KG1 (cell line): Measurements from ENCODE around the gene PRDM15.

ENCODE experiments used
- DNase-seq: peaks from one replicate; lab custom pipeline; 2025; lab: John Stamatoyannopoulos, UW

The PRDM15 gene

DNA sequence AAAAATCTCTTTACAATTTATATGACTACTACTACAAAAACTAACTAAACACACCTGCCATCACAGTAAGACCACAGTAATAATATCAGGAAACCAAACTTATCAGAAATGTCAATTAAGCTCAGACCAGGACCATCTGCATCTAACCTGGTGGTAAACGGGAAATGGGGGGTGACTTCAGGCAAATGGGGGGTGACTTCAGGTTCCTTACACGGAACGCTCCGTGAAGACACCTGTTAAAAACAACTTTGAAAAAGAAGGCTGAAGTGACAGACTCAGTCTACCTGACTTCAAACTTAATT lies 15.8 kb downstream of the PRDM15 start:
- no peak for DNase-seq

DNA sequence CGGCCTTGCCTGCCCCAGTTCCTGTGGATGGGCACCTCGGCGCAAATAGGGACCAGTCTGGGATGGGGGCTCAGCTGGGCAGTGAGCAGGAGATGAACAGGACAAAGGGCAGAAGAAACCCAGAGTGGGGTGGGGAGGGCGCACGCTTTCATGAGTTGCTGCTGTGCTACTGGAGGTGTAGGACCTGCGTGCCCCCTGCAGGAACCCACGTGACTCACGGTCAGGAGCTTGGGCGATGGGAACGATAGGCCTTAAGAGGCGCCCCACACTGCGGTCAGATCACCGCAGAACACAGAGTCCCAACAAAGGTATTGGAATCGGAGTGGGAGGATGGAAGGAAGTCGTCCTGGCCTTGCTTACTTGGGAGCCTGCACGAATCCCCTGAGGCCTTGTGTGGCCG lies 17.2 kb downstream of the PRDM15 start:
- no peak for DNase-seq

- DNase-seq: no peak
Observed at GRCh38 chr21:41861255-41861654, 17.9 kb downstream of the PRDM15 start.

DNA sequence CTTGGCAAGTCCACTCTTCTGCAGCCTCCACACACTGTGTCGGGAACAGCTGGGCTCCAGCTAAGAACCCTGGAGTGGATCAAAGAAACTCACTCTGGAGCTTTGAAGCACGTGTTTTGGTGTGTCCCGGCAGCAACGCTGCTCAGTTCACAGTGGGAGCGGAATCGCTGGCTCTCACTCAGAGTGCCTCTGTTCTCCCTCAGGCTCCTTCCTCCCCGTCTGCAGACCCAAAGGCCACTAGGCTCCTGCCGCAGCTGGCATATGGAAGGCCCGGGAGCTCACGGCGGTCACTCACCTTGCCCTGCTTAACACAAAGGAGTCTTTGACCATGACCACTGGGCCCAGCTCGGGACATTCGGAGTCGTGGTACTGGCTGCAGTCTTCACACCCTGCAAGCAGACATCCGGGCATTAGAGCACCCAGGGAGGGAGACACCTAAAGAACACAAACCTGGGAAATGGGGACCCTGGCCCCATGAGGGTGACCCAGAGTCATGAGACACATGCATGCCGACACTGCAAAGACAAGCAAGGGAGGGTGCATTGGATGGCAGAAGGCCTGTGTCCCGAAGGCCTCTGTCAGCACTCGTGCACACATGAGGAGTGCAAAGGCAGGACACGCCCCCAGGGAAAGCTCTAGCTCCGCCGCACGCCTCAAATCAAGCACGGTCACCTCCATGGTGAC lies 19.7 kb downstream of the PRDM15 start:
- no peak for DNase-seq

DNA sequence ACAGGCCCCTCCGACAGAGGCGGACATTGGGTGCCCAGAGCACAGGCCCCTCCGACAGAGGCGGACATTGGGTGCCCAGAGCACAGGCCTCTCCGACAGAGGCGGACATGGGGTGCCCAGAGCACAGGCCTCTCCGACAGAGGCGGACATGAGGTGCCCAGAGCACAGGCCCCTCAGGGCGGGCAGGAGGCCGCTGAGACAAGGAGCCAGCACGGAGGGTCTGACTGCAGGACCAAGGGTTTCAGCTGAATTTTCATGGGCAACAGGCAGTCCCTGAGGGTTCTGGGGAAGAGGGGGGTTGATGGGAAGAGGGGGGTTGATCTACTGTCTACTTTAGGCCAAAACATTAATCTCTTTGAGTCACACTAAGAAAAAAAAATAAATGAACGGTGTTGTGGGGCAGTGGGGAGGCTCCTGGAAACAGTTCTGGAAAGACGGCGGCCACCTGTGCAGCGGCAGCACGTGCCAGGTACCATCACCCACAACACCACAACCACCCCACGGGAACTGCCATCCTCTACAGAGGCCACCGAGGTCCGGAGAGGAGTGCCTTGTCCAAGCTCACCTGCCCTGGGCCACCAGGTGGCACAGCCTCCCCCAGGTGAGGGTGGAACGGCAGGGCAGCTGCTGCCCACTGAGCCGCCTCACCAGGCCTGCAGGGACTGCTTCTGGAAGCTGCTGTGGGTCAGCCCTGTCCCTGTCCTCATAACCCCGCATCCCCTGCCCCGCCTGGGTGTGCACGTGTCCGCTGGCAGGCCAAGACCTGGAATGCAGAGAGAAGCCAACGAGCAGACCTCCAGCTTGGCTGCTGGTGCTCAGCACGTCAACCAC lies 20.5 kb downstream of the PRDM15 start:
- no peak for DNase-seq

GRCh38 chr21:41857771-41858300 lies 21.3 kb downstream of the PRDM15 start:
- no peak for DNase-seq

DNA sequence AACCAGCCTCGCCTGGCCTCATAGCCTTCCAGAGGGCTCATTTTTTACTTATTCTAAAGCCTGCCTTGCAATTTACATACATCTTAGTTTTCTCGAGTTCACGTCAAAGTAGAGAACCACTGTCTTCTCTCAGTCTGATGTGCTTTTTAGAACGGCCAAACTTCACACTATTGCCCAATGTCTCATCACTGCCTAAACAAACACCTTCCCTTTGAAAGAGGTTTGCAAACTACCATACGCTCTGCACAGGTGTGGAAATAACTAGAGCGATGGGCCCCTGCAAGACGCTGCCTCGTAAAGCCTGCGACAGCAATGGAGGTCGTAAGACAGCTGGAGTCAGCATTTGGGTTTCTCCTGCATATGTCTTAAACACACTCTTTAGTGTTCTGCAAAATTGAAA lies 22.6 kb downstream of the PRDM15 start:
- DNase-seq: no peak

DNA sequence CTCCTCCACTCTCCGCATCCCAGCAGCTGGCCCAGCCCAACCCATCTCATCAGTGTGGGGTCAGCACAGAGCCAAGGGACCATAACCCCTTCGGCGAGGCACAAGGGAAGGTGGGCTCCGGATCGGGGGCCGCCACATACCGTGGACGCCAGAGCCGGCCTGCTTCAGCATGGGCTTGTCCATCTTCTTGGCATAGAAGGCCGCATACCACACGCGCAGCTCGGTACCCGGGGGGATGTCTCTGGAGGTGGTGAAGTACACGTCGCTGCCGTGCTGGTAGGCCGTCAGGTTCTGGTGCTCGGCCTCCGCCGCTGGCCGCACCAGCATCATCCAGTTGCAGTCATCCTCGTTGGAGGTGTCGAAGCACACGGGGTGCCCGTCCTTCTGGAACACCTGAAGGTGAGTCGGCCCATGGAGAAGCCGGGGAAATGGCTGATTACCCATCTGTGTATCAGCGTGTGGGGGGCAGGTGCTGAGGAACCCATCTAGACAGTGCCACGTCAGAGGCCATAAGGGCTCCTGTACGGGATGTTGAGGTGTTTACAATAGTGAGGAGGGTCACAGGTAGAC lies 24.6 kb downstream of the PRDM15 start:
- DNase-seq: no peak

- DNase-seq: no peak
Observed at GRCh38 chr21:41852929-41853320, 26.2 kb downstream of the PRDM15 start.

DNA sequence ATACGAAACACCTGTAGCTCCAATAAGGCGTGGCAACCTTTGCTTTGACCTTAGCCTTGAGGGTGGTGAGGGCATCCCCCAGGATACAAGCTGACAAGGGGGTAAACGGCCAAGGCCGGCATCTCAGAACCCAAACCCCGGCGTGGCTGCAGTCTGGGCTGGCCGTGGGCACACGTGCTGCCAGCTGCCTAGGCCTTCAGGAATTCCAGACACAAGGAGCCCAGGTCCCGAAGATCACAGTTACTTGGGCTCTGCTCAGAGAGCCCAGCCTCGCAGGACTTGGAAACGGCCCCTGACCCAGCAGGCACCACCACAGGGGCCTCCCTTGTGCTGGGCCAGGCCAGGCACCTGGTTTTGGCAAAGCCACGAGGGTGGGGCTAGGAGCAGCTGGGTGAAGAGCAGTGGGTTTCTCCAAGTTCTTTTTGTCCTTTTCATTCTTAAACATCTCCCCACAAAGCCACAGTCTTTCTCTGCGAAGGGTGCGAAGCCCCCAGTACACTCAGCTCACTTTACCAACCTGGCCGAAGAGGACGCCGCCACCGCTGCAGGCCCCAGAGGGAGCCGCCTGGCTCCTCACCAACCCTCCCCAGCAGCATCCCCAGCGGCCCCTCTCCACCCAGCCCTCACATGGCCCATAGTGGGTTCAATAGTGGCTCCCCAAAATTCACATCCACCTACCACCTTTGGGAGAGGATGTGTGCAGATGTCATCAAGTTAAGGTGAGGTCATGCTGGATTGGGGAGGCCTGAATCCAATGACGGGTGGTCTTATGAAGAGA lies 26.8 kb downstream of the PRDM15 start:
- DNase-seq: no peak

- no peak for DNase-seq
Observed at GRCh38 chr21:41851090-41851790, 27.9 kb downstream of the PRDM15 start.

- no peak for DNase-seq
Observed at GRCh38 chr21:41850085-41850484, 29.1 kb downstream of the PRDM15 start.

GRCh38 chr21:41848958-41849580 lies 30.1 kb downstream of the PRDM15 start:
- no peak for DNase-seq

- DNase-seq: no peak
Observed at GRCh38 chr21:41848533-41848932, 30.6 kb downstream of the PRDM15 start.

GRCh38 chr21:41847066-41847804 lies 31.9 kb downstream of the PRDM15 start:
- DNase-seq: no peak

- DNase-seq: no peak
Observed at GRCh38 chr21:41846536-41846935, 32.6 kb downstream of the PRDM15 start.

GRCh38 chr21:41846033-41846317 lies 33.2 kb downstream of the PRDM15 start:
- no peak for DNase-seq

DNA sequence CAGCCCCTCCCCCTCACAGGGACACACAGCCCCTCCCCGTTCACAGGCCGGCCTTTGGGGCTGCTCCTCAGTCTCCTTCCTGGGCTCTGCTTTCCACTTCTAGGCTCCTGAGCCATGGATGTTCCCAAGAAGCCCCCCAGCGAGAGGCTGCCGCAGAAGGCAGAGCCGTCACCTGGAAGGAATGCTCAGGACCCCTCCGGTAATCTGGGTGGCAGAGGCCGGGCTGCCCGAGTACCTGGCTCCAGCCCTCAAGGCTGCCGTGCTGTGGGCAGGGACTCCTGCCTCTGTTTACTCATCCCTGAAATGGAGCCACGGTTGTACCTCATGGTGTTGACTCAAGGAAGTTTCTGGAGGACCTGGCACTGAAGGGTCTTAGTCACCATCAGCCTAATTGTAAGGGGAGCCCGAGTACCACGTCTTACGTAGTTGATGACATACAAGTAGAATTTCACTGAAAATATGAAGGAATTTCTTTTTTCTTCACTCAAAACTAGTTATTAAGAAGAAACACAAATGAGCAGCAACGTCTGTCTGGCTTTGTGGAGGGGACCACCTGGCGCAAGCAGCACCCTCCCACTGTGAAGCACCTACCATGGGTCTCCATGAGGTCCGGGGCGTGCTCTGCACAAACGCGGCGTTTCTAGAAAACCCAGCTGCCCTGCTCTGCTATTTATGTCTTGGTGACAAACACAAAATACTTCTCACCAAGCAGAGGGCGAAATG lies 33.7 kb downstream of the PRDM15 start:
- DNase-seq: no peak

DNA sequence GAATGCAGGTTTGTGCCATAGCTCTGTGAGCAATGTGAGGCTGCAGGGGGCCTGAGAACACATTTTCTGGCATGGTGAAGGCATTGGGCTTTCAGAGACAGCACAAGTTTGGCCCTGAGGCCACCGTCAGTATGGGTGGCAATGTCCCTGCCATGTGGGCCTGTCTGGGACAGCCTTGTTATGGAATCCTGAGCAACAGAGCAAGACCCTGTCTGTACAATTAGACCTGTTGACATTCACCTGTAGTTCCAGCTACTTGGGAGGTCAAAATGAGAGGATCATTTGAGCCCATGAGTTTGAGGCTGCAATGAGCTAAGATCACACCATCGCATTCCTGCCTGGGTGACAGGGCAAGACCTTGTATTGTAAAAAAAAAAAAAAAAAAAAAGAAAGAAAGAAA lies 35.6 kb downstream of the PRDM15 start:
- no peak for DNase-seq

GRCh38 chr21:41840880-41841279 lies 38.3 kb downstream of the PRDM15 start:
- no peak for DNase-seq
